ENCODE measurements around the gene ARHGEF4.
"Not testable (repeated sequence)": the region's sequence is repeated elsewhere in the genome, so short reads cannot be mapped to it uniquely, and the experiment has no call there.

Gene ARHGEF4

DNA sequence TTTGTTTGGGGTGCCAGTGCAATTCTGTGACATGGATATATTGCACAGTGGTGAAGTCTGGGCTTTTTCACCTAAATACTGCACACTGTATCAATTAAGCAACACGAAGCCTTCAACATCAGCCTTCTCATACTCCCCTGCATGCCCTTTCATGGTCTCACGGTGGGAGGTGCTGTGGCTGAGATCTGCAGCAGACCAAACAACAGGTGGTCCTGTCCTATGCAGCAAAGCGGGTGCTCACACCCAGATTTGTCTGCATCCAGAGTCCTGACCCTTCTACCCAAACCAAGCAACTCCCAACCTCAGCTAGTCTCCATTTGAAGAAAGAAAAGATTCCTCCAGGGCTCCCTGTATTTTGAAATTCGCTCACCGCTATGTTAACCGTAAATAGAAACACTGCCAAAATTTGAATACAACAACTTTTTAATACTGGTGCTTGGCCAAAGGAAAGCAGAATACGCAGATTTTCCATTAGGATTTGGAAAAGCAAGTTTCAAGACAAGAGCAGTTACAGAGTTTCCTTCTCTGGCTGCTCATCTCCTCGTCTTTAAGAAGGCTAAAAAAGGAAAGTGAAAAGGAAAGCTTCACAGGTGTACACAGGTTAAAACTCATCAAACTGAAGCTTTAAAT lies 221.6 kb downstream of the ARHGEF4 start:
- TF ChIP-seq, protein P1, sequence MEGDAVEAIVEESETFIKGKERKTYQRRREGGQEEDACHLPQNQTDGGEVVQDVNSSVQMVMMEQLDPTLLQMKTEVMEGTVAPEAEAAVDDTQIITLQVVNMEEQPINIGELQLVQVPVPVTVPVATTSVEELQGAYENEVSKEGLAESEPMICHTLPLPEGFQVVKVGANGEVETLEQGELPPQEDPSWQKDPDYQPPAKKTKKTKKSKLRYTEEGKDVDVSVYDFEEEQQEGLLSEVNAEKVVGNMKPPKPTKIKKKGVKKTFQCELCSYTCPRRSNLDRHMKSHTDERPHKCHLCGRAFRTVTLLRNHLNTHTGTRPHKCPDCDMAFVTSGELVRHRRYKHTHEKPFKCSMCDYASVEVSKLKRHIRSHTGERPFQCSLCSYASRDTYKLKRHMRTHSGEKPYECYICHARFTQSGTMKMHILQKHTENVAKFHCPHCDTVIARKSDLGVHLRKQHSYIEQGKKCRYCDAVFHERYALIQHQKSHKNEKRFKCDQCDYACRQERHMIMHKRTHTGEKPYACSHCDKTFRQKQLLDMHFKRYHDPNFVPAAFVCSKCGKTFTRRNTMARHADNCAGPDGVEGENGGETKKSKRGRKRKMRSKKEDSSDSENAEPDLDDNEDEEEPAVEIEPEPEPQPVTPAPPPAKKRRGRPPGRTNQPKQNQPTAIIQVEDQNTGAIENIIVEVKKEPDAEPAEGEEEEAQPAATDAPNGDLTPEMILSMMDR (IDR thresholded peaks at IDR 0.05; ENCODE audit: borderline replicate concordance, insufficient read depth, low read depth, low read length) = no peak
- H3K4me3 ChIP-seq (ENCODE audit: low read depth, low read length) = no peak overlapping the region

DNA sequence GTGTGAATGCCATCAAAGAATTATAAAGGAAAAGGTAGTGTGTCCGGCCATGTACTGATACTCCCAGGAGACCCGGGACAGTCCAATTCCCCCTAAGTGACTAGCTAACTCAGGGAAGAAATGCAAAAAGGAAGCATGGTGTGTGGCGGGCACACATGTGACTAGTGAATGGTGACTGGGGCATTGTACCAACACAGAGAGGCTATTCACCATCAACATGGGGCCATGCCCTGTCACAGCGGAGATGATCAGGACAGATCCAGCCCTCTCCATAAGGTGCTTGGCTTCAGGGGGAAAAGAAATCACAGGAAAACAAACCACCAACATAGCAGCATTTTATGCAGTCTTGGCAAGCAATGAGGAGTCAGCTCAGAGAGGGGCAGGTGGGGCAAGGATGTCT lies 222.2 kb downstream of the ARHGEF4 start:
- TF ChIP-seq, protein P1 (IDR thresholded peaks at IDR 0.05; ENCODE audit: borderline replicate concordance, insufficient read depth, low read depth, low read length) = no peak
- no peak overlapping the region for H3K4me3 ChIP-seq (ENCODE audit: low read depth, low read length)

DNA sequence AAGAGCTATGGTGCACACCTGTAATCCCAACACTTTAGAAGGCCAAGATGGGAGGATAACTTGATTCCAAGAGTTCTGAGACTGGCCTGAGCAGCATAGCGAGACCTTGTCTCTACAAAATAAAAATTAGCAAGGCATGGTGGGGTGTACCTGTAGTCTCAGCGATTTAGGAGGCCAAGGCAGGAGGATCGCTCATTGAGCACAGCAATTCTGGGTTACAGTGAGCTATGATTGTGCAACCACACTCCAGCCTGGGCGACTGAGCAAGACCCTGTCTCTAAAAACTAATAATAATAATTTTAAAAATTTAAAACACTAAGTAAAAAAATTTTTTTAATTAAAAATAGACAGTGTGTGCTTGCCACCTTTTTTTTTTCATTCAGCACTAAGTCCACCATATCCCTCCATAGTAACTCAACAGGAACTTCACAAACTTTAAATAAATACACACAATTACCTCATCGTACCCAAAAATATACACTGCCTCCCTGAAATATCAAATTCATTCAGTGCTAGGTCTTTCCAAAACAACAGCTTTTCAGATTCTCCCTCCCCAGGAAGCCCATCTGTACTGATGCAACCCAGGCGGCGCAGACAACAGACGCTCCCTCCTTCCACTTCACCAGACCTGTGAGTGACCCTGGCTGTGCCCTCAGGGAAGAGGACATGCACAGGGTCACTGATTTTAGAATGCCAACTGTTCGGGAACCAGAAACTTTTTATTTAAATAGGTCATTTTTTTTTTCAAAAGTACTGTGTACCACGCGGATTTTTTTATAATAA lies 227.0 kb downstream of the ARHGEF4 start:
- no peak overlapping the region for H3K4me3 ChIP-seq (ENCODE audit: low read depth, low read length)
- TF ChIP-seq, protein P1 (IDR thresholded peaks at IDR 0.05; ENCODE audit: borderline replicate concordance, insufficient read depth, low read depth, low read length) = no peak

DNA sequence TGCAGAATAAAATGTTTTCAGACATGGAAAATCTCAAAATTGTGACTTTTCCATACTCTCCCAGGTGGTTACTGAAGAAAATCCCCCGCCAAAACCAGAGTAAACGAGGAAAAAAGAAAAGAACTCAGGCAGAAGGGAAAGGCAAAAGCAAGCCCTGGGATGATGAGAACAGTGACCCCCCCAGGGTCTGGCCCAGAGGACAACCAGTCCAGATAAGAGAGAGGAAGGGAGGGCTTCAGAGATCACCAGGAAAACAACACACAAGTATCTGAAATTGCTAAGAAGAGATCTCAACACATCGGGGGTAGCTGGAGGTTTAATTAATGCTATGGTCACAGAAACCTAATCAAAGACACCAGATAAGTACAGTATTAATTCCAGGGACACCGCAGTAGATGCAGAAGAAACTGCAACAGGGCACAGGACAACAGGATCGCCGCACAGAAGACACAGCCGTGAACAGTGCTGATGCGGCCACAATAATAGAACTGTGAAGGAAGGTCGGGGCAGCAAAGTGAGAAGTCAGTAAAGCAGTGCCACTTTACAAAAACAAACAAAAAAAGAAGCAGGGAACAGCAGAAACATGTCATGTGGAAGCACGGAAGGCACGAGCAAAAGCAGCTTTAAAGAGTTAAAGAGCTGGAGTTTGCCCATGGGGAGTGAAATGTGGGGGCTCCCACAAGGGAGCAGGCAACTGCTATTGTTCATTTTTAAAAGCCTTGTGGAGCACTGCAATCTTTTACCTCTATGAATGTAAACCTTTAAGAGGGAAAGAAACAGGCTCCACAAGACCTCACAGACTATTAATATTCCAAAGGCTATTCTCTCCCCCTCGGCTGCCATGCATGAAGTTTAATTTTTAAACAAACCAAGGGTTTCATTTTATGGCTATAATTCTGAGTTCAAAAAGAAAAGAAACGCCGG lies 228.1 kb downstream of the ARHGEF4 start:
- H3K4me3 ChIP-seq (ENCODE audit: low read depth, low read length) = no peak overlapping the region
- TF ChIP-seq, protein P1 (IDR thresholded peaks at IDR 0.05; ENCODE audit: borderline replicate concordance, insufficient read depth, low read depth, low read length) = no peak

DNA sequence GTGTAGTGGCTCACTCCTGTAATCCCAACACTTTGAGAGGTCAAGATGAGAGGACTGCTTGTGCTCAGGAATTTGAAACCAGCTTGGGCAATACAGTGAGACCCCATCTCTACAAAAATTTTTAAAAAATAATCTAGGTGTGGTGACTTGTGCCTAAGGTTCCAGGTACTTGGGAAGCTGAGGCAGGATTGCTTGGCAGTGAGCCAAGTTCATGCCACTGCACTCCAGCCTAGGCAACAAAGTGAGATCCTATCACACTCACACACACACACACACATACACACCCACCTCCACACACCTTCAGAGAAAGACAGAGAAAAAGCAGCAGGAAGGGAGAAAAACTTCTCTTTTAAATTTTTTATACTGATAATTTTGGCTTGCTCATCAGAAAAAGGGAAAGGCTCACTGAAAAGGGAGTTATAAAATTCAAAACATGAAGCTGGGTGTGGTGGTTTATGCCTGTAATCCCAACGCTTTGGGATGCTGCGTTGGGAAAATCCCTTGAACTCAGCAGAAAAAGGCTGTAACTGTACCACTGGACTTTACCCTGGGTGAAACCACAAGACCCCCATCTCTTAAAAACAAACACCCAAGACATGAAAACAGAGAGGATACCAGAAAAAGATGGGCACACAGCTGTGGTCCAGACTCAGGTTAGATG lies 230.9 kb downstream of the ARHGEF4 start:
- TF ChIP-seq, protein P1 (IDR thresholded peaks at IDR 0.05; ENCODE audit: borderline replicate concordance, insufficient read depth, low read depth, low read length) = no peak
- H3K4me3 ChIP-seq (ENCODE audit: low read depth, low read length) = no peak overlapping the region

DNA sequence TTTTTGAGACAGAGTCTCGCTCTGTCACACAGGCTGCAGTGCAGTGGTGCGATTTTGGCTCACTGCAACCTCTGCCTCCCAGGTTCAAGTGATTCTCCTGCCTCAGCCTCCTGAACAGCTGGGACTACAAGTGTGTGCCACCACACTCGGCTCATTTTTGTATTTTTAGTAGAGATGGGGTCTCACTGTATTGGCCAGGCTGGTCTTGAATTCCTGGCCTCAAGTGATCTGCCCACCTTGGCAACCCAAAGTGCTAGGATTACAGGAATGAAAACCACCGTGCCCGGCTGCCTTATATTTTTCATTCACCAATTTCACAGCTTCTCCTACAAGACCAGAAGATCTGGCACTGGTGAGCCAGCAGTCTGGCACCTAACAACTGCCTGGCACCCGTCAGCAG lies 231.5 kb downstream of the ARHGEF4 start:
- H3K4me3 ChIP-seq (ENCODE audit: low read depth, low read length) = not testable (repeated sequence)

DNA sequence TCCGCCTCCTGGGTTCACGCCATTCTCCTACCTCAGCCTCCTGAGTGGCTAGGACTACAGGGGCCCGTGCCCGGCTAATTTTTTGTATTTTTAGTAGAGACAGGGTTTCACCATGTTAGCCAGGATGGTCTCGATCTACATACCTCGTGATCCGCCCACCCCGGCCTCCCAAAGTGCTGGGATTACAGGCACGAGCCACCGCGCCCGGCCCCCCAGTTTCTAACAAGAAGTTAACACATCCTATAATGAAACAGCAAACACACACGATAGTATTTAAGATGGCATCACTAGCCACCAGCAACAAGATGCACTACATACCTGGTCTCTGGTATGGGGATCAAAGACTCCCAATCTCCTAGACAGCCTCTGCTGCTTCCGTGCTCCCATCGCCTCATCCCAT lies 238.9 kb downstream of the ARHGEF4 start:
- H3K4me3 ChIP-seq (ENCODE audit: low read depth, low read length) = not testable (repeated sequence)
